GM21447 (cell line): ENCODE data around the gene CFAP61.

Experiments
- ATAC-seq: cut with Tn5 transposase; IDR thresholded peaks from one replicate; pipeline ENCODE4 v1.9.1; 2021; ENCODE audit not compliant: unreplicated experiment

CFAP61 gene

GRCh38 chr20:20173254-20173653, 120.9 kb downstream of the CFAP61 start:
- no peak for ATAC-seq

DNA sequence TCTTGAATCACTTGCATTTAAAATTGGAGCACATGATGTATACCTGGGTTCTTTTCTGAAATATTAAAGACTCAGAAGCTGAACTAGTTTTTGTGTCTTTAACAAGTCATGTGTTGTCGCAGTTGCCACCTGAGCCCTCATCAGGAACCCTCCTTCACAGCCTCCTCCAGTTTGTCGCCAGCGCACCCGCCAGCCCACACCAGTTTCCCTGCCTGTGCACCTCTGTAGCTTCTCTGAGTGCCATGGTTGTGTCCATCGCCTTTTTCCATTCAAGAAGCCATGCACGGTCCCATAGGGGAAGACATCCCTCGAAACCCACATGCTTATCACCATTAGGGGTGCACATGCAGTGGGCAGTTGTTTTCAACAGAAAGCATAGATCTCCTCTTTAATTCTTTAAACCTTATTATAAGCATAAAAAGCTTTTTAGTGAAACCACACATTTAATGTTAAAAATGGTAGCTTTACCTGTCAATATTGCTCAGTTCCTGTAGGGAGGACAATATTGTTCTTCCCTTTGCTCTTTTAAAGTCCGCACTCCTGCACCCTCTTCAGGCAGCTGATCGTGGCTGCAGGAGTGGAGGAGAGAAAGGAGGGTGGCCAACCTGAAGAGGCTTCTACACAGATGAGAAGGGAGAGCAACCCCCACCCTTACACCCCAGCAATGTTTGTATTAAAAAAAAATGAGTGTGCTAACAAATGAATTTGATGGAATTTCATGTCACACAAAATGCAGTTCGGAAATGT, 121.9 kb downstream of the CFAP61 start:
- ATAC-seq, result no peak

DNA sequence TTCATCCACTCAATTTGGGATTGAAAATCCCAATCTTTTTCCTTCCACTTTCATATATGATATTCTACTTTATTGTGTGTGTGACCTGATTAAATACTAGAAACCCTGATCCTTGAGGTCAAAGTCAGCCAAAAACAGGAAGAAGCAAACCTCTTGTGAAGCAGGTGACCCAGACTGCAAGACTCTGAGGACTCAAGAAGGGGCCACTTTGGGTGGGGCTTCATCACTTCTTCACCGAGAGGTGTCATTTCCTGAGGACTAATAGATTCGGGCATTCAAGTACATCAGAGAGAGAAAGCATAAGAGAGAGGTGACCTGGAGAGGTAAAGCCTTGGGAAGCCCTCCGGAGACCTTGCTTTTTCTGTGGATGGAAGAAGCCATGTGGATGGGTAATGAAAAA, 129.0 kb downstream of the CFAP61 start:
- ATAC-seq, result no peak

- ATAC-seq, result no peak
Observed at GRCh38 chr20:20184149-20184548, 131.8 kb downstream of the CFAP61 start.

DNA sequence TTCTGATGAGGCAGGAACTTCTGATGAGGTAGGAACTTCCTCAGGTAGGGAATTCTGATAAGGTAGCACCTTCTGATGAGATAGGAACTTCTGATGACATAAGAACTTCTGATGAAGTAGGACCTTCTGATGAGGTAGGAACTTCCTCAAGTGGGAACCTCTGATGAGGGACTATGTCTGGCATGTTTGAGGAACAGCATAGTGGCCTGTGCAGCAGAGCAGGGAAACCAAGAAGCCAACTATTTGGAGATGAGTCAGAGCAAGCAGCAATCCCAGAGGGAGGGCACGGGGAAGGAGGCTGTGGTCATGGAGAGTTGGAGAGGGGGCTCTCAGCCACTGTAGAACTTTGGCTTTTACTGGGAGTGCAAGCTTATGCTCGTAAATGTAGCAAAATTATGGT, 132.4 kb downstream of the CFAP61 start:
- ATAC-seq, result no peak

DNA sequence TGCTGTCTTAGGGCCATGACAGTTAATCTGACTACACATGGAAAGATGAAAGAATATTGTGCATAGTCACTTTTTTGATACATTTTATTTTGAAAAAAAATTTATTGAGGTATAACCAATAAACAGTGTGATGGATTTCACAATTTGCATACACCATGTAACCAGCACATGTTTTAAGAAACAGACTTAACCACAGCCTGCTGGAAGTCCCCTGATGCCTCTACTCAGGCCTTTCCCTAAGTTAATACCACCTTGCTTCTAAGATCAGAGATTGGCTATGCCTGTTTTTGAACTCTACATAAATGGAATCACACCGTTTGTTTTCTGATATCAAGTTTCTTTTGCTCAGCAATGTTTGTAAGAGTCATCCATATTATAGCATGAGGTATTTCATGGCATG, 136.3 kb downstream of the CFAP61 start:
- ATAC-seq, result no peak

GRCh38 chr20:20192366-20192765, 140.0 kb downstream of the CFAP61 start:
- ATAC-seq, result no peak

- ATAC-seq, result no peak
Observed at GRCh38 chr20:20195021-20195705, 142.8 kb downstream of the CFAP61 start.

- no peak for ATAC-seq
Observed at GRCh38 chr20:20196610-20197009, 144.3 kb downstream of the CFAP61 start.

DNA sequence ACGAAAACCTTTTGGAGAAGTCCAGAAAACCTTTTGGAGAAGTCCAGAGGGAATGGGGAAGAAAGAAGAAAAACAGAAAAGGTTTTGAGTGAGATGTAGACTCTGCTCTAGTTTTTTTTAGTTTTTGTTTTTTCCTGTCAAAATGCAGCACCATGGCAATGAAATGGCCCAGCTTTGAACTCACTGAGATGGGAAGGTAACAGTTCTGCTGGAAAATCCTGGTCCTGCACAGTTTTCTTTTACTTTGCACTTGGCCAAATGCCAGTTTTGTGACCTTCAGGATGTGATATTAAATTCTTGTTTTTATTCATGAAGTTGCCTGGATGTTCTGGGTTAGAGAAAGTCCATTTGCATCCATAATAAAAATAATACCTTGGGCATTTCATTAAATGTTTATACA, 145.7 kb downstream of the CFAP61 start:
- no peak for ATAC-seq

- ATAC-seq, result no peak
Observed at GRCh38 chr20:20199361-20200160, 147.2 kb downstream of the CFAP61 start.

- no peak for ATAC-seq
Observed at GRCh38 chr20:20201124-20201523, 148.8 kb downstream of the CFAP61 start.

DNA sequence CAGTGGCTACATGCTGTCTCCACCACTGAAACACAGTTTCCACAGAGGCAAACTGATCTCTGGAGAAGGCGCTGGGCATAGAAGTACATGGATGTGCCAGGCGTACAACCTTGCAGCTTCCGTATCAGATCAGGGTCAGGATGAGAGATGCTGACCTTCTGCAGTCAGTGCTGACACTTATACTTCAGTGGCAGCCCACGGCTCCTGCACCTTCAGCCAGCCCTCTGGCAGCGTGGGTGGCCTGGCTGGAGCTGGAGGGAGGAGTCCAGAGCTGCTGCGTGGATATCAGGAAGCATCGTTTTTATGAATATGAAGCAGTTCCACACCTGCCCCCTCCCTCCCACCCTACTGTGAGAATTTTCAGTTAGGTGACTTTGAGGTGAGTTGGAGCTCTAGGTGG, 149.3 kb downstream of the CFAP61 start:
- no peak for ATAC-seq

DNA sequence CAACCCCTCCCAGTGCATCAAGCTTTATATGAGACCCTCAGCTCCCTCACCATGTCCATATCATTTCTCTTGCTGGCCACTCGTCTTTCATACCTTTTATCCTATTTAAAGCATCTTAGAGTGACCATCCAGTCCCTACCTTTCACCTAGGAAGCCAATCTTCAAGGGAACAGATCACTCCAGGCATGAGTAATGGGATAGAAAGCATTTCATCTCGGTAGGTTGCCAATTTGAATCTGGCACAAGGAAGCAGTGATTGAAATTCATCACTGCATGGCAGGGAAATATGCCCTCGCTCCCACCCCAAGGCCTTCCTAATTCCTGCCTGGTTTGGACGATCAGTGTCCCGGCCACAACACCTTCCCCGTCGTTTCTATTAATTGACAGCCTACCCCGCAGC, 150.4 kb downstream of the CFAP61 start:
- ATAC-seq, result no peak

GRCh38 chr20:20203784-20204183, 151.5 kb downstream of the CFAP61 start:
- no peak for ATAC-seq

- no peak for ATAC-seq
Observed at GRCh38 chr20:20204256-20204655, 151.9 kb downstream of the CFAP61 start.

DNA sequence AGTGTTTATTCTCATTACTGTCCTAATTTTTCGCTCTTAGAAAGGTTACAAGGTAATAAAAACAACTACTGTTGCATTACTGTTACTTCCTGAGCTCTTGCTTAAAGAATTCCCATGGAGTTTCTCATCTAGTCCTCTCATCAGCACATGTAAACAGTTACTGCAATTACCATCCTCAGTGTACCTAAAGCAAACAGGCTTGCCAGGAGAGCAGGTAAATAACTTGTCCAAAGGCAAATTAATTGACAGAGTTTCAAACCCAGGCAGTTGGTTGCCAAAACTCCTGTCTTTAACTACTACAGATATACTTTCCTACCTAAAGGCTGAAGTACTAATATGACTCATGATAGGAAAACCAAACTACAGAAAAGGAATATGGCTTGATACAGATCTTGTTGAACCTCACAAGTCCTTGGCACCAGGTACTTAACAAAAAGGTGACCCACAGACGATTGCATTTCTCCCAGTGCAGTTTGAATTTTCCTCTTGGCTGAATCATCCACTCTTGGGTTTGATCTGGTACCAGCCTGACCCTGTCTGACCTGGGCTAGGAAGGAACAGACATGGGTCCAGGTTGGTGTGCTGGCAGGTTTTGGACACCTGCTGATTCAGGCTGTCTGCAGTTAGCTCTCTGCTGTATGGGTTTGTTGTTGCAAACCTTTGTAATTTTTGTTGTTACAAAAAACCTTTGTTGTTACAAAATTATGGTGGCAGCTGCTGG, 153.0 kb downstream of the CFAP61 start:
- ATAC-seq, result no peak

GRCh38 chr20:20205862-20206236, 153.5 kb downstream of the CFAP61 start:
- no peak for ATAC-seq

DNA sequence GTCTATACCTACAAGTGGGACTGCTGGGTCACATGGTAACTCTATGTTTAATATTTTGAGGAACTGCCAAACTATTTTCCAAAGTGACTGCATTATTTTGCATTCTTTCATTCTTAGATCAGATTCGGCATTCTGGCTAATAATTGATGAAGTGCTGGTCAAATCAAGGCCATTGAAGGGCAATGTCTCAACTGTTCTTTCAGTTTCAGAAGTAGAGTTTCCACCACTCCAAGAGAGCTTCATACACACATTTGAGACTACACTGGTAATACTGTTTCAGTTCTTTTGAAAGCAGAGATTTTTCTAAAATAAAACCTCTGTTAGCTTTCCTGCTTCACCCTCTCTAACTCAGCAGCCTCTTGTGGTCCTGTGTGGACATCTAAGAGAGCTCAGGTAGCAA, 154.5 kb downstream of the CFAP61 start:
- peak; percentile 62 for ATAC-seq

GRCh38 chr20:20207291-20207690, 155.0 kb downstream of the CFAP61 start:
- no peak for ATAC-seq

DNA sequence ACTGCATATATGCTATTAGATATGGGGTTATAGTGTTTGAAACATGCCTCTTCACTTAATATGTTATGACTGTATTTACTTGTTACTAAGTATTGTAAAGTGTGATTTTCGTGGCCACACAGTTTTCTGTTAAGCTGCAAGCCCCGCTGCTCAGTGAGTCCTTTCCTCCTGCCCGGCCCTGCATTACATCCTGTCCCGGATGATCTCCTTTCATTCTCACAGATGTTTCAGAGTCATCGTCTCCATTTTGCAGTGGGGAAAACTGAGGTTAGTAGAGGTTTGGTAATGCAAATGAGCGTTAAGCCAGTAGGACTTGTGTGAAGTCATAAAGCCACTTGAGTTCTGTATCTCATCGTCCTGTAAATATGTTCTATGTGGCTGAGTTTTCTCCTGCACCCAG, 155.5 kb downstream of the CFAP61 start:
- ATAC-seq, result peak; percentile 74
